Hepatocyte (in vitro differentiated cells): ENCODE measurements around the gene LRMDA. TPM values are rescaled to one million over a fixed set of nuclear protein-coding genes. Genes with fewer than 3 reads are reported as not detected.

Source experiments
- DNase-seq: peaks from one replicate; pipeline ENCODE4 v3.0.0-alpha.2; 2016; ENCODE audit warnings: low spot score
- H2AFZ ChIP-seq: fragments of 200-600 bp; sonication (generic); 2 replicates; pipeline ENCODE4 v1.6.0; 2016; ENCODE audit warnings: antibody characterized with exemption, mild to moderate bottlenecking
- H3K27ac ChIP-seq: fragments of 200-600 bp; sonication (generic); 2 replicates; pipeline ENCODE4 v1.5.1; 2016; ENCODE audit warnings: mild to moderate bottlenecking
- H3K27me3 ChIP-seq: fragments of 200-600 bp; sonication (generic); 2 replicates; pipeline ENCODE4 v1.6.1; 2016
- H3K36me3 ChIP-seq: fragments of 200-600 bp; sonication (generic); replicated peaks from 2 replicates; pipeline ENCODE4 v1.5.1; 2016; ENCODE audit warnings: low read depth; ENCODE audit not compliant: insufficient read depth
- H3K4me1 ChIP-seq: fragments of 200-600 bp; sonication (generic); 2 replicates; pipeline ENCODE4 v1.5.1; 2016; ENCODE audit warnings: mild to moderate bottlenecking, moderate library complexity; ENCODE audit not compliant: insufficient read depth
- H3K4me2 ChIP-seq: fragments of 200-600 bp; sonication (generic); 2 replicates; pipeline ENCODE4 v1.6.0; 2016
- H3K4me3 ChIP-seq: fragments of 200-600 bp; sonication (generic); 2 replicates; pipeline ENCODE4 v1.5.1; 2016; ENCODE audit warnings: mild to moderate bottlenecking
- H3K79me2 ChIP-seq: fragments of 200-600 bp; sonication (generic); 2 replicates; pipeline ENCODE4 v1.6.0; 2017; ENCODE audit warnings: mild to moderate bottlenecking
- H3K9me2 ChIP-seq: fragments of 200-600 bp; sonication (generic); replicated peaks from 2 replicates; pipeline ENCODE4 v1.6.0; 2017; ENCODE audit warnings: mild to moderate bottlenecking; ENCODE audit not compliant: insufficient read depth
- H3K9me3 ChIP-seq: fragments of 200-600 bp; sonication (generic); 2 replicates; pipeline ENCODE4 v1.5.1; 2016; ENCODE audit warnings: low read depth, mild to moderate bottlenecking
- H4K20me1 ChIP-seq: fragments of 200-600 bp; sonication (generic); 2 replicates; pipeline ENCODE4 v1.6.0; 2016; ENCODE audit warnings: mild to moderate bottlenecking; ENCODE audit not compliant: insufficient read depth, poor library complexity, severe bottlenecking
- CTCF ChIP-seq: fragments of 200-600 bp; sonication (generic); IDR thresholded peaks from 2 replicates; pipeline ENCODE4 v1.5.1; 2016; ENCODE audit warnings: antibody characterized with exemption, mild to moderate bottlenecking; ENCODE audit not compliant: poor library complexity
- EZH2 ChIP-seq: fragments of 200-600 bp; sonication (generic); IDR thresholded peaks from 2 replicates; pipeline ENCODE4 v1.6.1; 2016; ENCODE audit warnings: antibody characterized with exemption, mild to moderate bottlenecking, borderline replicate concordance
- EZH2phosphoT487 ChIP-seq: fragments of 200-600 bp; sonication (generic); IDR thresholded peaks from one replicate; pipeline ENCODE4 v1.6.1; 2018; ENCODE audit warnings: antibody characterized with exemption, mild to moderate bottlenecking, low read depth, moderate library complexity; ENCODE audit not compliant: unreplicated experiment, severe bottlenecking
- WGBS: methylation state at CpG from one replicate; pipeline ENCODE4 v1.1.6; 2016; ENCODE audit warnings: low lambda C conversion rate; ENCODE audit errors: missing lambda C conversion rate; 5-methylcytosine and 5-hydroxymethylcytosine counted together
- polyA plus RNA-seq: library from polyadenylated mRNA; unstranded; fragments of >200 nt; fragmentation: Nextera tagmentation; extraction: Ambion mirVana; gene quantifications from 2 replicates; pipeline ENCODE4 v1.2.1, GENCODE V29; 2016
- total RNA-seq: library from RNA; depleted of rRNA; stranded (reverse); fragments of >200 nt; gene quantifications from 2 replicates; pipeline ENCODE4 v1.2.3, GENCODE V29; 2014

The LRMDA gene
- total and polyA plus RNA-seq, 2 experiments from 2014 or later = 5.6 to 15.7 TPM

DNA sequence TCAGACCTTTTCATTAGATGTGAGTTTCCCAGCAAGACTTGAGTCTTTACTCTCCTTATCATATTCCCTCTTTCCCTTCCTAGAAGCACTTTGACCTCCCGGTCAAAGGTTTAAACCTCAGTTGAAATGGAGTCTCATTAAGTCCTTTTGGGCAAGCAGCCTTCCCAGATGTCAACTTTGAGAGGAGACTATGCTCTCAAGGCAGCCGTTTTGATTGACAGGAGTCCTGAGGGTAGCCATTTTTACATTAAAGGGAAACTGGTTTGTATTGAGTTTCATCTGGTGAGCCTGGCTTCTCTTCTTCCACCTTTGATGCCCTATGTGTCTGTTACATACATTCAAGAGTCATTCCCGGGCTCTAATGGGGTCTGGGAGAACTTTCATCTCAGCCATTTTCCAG is 685.1 kb downstream of the LRMDA start:
- H3K36me3 ChIP-seq = no peaks in the 10 kb centered on the region
- 81% methylated on average over 3 of the region's 3 CpGs for WGBS
- no peak overlapping the region for H3K4me3 ChIP-seq
- H2AFZ ChIP-seq = no peak overlapping the region
- peaks cover 44% of the 10 kb centered on the region for H3K4me1 ChIP-seq
- no peaks in the 10 kb centered on the region for H3K9me2 ChIP-seq
- no peak overlapping the region for H3K4me2 ChIP-seq
- DNase-seq = no peak
- no peaks in the 10 kb centered on the region for H3K79me2 ChIP-seq
- H3K27ac ChIP-seq = no peak overlapping the region
- no peaks in the 10 kb centered on the region for H4K20me1 ChIP-seq
- TF ChIP-seq EZH2phosphoT487 (no peak), CTCF (no peak), EZH2 (no peak)
- no peaks in the 10 kb centered on the region for H3K27me3 ChIP-seq
- no peaks in the 10 kb centered on the region for H3K9me3 ChIP-seq

DNA sequence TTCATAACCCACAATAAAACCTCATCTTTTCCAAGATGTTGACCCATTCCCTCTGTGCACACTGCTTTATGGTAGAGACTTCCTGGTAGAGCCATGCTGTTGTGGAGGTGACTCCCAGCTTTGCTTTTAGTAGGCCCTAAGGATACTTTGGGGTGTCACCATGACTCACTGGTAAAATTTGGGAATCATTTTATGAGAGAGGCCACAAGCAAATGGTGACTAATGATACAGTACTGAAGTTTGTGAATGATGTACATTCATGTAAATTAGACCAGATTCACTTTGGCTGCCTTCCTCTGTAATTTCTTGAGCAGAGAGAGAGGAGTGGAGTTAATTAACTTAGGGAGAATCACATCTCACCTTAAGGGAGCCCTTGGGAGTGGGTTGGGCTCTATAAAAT is 686.5 kb downstream of the LRMDA start:
- H2AFZ ChIP-seq = no peak overlapping the region
- no peak overlapping the region for H3K4me2 ChIP-seq
- H3K27ac ChIP-seq = no peak overlapping the region
- H3K79me2 ChIP-seq = no peaks in the 10 kb centered on the region
- no peaks in the 10 kb centered on the region for H3K36me3 ChIP-seq
- no peaks in the 10 kb centered on the region for H3K27me3 ChIP-seq
- DNase-seq = no peak
- H3K4me1 ChIP-seq = peaks cover 30% of the 10 kb centered on the region
- H3K4me3 ChIP-seq = no peak overlapping the region
- TF ChIP-seq CTCF (no peak), EZH2 (no peak), EZH2phosphoT487 (no peak)
- H3K9me2 ChIP-seq = no peaks in the 10 kb centered on the region
- H4K20me1 ChIP-seq = no peaks in the 10 kb centered on the region
- no peaks in the 10 kb centered on the region for H3K9me3 ChIP-seq

DNA sequence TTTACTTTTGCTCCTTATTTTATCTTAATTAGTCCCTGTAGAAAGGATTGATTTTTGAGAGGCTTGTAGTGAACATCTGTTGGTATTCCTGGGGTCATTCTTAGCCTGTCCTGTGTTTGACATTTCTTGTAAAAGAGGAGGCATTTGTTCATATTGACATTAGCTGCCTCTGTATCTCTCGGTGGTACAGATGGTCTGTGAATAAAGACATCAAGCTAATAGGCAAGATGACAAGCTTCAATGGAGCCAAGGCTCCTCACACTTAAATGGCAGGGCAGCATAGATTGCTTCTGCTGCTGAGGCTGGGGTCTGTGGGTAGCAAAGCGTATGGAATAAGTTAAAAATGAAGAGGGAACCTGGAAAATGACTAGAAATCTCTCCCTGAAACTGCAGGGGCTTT is 687.6 kb downstream of the LRMDA start:
- H3K36me3 ChIP-seq = no peaks in the 10 kb centered on the region
- H4K20me1 ChIP-seq = no peaks in the 10 kb centered on the region
- no peak overlapping the region for H3K27ac ChIP-seq
- no peaks in the 10 kb centered on the region for H3K9me2 ChIP-seq
- H3K4me1 ChIP-seq = peaks cover 19% of the 10 kb centered on the region
- H3K4me2 ChIP-seq = no peak overlapping the region
- 88% methylated on average over 2 of the region's 2 CpGs for WGBS
- H3K79me2 ChIP-seq = no peaks in the 10 kb centered on the region
- no peak overlapping the region for H3K4me3 ChIP-seq
- H3K27me3 ChIP-seq = no peaks in the 10 kb centered on the region
- no peak for TF ChIP-seq CTCF
- no peak for TF ChIP-seq EZH2phosphoT487
- no peak for TF ChIP-seq EZH2
- H2AFZ ChIP-seq = no peak overlapping the region
- H3K9me3 ChIP-seq = no peaks in the 10 kb centered on the region
- DNase-seq = no peak

DNA sequence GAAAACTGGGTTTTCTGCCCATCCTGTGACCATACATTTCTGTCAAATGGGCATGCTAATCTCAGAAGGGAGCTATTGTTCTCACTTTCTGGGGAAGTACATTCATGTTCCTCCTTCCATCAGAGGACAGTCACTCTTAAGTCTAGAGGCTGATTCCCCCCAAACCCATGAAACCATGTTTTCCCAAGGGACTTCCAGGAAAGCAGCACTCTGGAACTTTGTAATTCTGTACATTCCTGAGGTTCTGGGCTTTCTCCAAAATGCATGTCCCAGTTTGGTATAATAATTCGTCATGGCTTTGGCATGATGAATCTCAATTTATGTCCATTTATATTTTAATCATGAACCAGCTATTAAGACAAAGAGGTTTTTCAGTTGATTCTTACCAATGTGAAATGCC is 688.1 kb downstream of the LRMDA start:
- no peaks in the 10 kb centered on the region for H3K36me3 ChIP-seq
- H3K4me2 ChIP-seq = no peak overlapping the region
- no peaks in the 10 kb centered on the region for H3K9me3 ChIP-seq
- H3K4me1 ChIP-seq = peaks cover 14% of the 10 kb centered on the region
- H4K20me1 ChIP-seq = no peaks in the 10 kb centered on the region
- H2AFZ ChIP-seq = no peak overlapping the region
- WGBS = 90% methylated on average over 1 of the region's 1 CpG
- H3K79me2 ChIP-seq = no peaks in the 10 kb centered on the region
- H3K9me2 ChIP-seq = no peaks in the 10 kb centered on the region
- H3K4me3 ChIP-seq = no peak overlapping the region
- no peak for DNase-seq
- H3K27me3 ChIP-seq = no peaks in the 10 kb centered on the region
- H3K27ac ChIP-seq = no peak overlapping the region
- TF ChIP-seq CTCF (no peak), EZH2 (no peak), EZH2phosphoT487 (no peak)
